Measurements from ENCODE around the gene SF3A2. TPM values are rescaled to one million over a fixed set of nuclear protein-coding genes. Genes with fewer than 3 reads are reported as not detected.

Gene SF3A2
- total RNA-seq, 1 experiment from 2014 or later, result 36.9 TPM

- no peak for DNase-seq (ENCODE audit: low read depth)
Measured at GRCh38 chr19:2207991-2208860, 28.4 kb upstream of the SF3A2 start.

GRCh38 chr19:2208975-2209374 lies 27.6 kb upstream of the SF3A2 start:
- no peak for DNase-seq (ENCODE audit: low read depth)

- no peak for DNase-seq (ENCODE audit: low read depth)
Measured at GRCh38 chr19:2209408-2209807, 27.2 kb upstream of the SF3A2 start.

GRCh38 chr19:2210206-2210605 lies 26.4 kb upstream of the SF3A2 start:
- no peak for DNase-seq (ENCODE audit: low read depth)

GRCh38 chr19:2210987-2211740 lies 25.5 kb upstream of the SF3A2 start:
- no peak for DNase-seq (ENCODE audit: low read depth)

- DNase-seq (ENCODE audit: low read depth), result no peak
Measured at GRCh38 chr19:2212861-2213711, 23.5 kb upstream of the SF3A2 start.

GRCh38 chr19:2213799-2214198 lies 22.8 kb upstream of the SF3A2 start:
- DNase-seq (ENCODE audit: low read depth), result no peak

GRCh38 chr19:2214251-2214650 lies 22.4 kb upstream of the SF3A2 start:
- no peak for DNase-seq (ENCODE audit: low read depth)

- no peak for DNase-seq (ENCODE audit: low read depth)
Measured at GRCh38 chr19:2215281-2215751, 21.3 kb upstream of the SF3A2 start.

GRCh38 chr19:2216361-2217225 lies 20.0 kb upstream of the SF3A2 start:
- no peak for DNase-seq (ENCODE audit: low read depth)

GRCh38 chr19:2217591-2217990 lies 19.0 kb upstream of the SF3A2 start:
- no peak for DNase-seq (ENCODE audit: low read depth)

GRCh38 chr19:2219726-2220125 lies 16.9 kb upstream of the SF3A2 start:
- no peak for DNase-seq (ENCODE audit: low read depth)

GRCh38 chr19:2221250-2221831 lies 15.3 kb upstream of the SF3A2 start:
- DNase-seq (ENCODE audit: low read depth), result no peak

- no peak for DNase-seq (ENCODE audit: low read depth)
Measured at GRCh38 chr19:2221918-2222317, 14.7 kb upstream of the SF3A2 start.

- DNase-seq (ENCODE audit: low read depth), result no peak
Measured at GRCh38 chr19:2223391-2223790, 13.2 kb upstream of the SF3A2 start.

GRCh38 chr19:2223959-2224358 lies 12.7 kb upstream of the SF3A2 start:
- DNase-seq (ENCODE audit: low read depth), result no peak

GRCh38 chr19:2224754-2225349 lies 11.8 kb upstream of the SF3A2 start:
- DNase-seq (ENCODE audit: low read depth), result no peak

GRCh38 chr19:2225415-2226050 lies 11.1 kb upstream of the SF3A2 start:
- DNase-seq (ENCODE audit: low read depth), result no peak

- no peak for DNase-seq (ENCODE audit: low read depth)
Measured at GRCh38 chr19:2226051-2226839, 10.4 kb upstream of the SF3A2 start.

All from M059J (cell line).